H1 (cell line): ENCODE measurements around the gene PPP2R3C. TPM values are rescaled to one million over a fixed set of nuclear protein-coding genes. Genes with fewer than 3 reads are reported as not detected.

Source experiments
- polyA plus RNA-seq, 7 experiments: library from polyadenylated mRNA; depleted of rRNA in 3 of 7; stranded (reverse) in 5 of 7; unstranded in 2 of 7; fragments of >200 nt in 5 of 7; fragments of 200-250 nt in 2 of 7; gene quantifications; 1 replicate in 5 of 7; 2 replicates in 1 of 7; 4 replicates in 1 of 7; pipeline versions ENCODE4 v1.2.1 to v1.2.3, GENCODE V29; 2011 to 2013; ENCODE audit warnings: missing spikeins in 2 of 7, mixed read lengths in 2 of 7
- total RNA-seq: library from RNA; stranded (reverse); fragmentation: NEBNext Ultra II Directional; extraction: Animal tissue kit (Norgen Biotek cat#: 25700); gene quantifications from 2 replicates; pipeline ENCODE4 v1.2.1, GENCODE V29; 2021
- TF ChIP-seq, protein P1 (sequence below): fragments of 300-600 bp; sonication (generic); IDR thresholded peaks from 2 replicates; pipeline ENCODE4 v1.7.1; 2012; ENCODE audit warnings: low read length, moderate library complexity, mild to moderate bottlenecking, inconsistent platforms; ENCODE audit not compliant: insufficient replicate concordance

The PPP2R3C gene
- total and polyA plus RNA-seq, 2 of the 8 experiments (the other 6 are each of a cell fraction or from before 2014, with no cell fraction given) = 7.1 to 26.7 TPM

GRCh38 chr14:35124127-35124526, 2.3 kb upstream of the PPP2R3C start (continued):
- TF ChIP-seq, protein P1, sequence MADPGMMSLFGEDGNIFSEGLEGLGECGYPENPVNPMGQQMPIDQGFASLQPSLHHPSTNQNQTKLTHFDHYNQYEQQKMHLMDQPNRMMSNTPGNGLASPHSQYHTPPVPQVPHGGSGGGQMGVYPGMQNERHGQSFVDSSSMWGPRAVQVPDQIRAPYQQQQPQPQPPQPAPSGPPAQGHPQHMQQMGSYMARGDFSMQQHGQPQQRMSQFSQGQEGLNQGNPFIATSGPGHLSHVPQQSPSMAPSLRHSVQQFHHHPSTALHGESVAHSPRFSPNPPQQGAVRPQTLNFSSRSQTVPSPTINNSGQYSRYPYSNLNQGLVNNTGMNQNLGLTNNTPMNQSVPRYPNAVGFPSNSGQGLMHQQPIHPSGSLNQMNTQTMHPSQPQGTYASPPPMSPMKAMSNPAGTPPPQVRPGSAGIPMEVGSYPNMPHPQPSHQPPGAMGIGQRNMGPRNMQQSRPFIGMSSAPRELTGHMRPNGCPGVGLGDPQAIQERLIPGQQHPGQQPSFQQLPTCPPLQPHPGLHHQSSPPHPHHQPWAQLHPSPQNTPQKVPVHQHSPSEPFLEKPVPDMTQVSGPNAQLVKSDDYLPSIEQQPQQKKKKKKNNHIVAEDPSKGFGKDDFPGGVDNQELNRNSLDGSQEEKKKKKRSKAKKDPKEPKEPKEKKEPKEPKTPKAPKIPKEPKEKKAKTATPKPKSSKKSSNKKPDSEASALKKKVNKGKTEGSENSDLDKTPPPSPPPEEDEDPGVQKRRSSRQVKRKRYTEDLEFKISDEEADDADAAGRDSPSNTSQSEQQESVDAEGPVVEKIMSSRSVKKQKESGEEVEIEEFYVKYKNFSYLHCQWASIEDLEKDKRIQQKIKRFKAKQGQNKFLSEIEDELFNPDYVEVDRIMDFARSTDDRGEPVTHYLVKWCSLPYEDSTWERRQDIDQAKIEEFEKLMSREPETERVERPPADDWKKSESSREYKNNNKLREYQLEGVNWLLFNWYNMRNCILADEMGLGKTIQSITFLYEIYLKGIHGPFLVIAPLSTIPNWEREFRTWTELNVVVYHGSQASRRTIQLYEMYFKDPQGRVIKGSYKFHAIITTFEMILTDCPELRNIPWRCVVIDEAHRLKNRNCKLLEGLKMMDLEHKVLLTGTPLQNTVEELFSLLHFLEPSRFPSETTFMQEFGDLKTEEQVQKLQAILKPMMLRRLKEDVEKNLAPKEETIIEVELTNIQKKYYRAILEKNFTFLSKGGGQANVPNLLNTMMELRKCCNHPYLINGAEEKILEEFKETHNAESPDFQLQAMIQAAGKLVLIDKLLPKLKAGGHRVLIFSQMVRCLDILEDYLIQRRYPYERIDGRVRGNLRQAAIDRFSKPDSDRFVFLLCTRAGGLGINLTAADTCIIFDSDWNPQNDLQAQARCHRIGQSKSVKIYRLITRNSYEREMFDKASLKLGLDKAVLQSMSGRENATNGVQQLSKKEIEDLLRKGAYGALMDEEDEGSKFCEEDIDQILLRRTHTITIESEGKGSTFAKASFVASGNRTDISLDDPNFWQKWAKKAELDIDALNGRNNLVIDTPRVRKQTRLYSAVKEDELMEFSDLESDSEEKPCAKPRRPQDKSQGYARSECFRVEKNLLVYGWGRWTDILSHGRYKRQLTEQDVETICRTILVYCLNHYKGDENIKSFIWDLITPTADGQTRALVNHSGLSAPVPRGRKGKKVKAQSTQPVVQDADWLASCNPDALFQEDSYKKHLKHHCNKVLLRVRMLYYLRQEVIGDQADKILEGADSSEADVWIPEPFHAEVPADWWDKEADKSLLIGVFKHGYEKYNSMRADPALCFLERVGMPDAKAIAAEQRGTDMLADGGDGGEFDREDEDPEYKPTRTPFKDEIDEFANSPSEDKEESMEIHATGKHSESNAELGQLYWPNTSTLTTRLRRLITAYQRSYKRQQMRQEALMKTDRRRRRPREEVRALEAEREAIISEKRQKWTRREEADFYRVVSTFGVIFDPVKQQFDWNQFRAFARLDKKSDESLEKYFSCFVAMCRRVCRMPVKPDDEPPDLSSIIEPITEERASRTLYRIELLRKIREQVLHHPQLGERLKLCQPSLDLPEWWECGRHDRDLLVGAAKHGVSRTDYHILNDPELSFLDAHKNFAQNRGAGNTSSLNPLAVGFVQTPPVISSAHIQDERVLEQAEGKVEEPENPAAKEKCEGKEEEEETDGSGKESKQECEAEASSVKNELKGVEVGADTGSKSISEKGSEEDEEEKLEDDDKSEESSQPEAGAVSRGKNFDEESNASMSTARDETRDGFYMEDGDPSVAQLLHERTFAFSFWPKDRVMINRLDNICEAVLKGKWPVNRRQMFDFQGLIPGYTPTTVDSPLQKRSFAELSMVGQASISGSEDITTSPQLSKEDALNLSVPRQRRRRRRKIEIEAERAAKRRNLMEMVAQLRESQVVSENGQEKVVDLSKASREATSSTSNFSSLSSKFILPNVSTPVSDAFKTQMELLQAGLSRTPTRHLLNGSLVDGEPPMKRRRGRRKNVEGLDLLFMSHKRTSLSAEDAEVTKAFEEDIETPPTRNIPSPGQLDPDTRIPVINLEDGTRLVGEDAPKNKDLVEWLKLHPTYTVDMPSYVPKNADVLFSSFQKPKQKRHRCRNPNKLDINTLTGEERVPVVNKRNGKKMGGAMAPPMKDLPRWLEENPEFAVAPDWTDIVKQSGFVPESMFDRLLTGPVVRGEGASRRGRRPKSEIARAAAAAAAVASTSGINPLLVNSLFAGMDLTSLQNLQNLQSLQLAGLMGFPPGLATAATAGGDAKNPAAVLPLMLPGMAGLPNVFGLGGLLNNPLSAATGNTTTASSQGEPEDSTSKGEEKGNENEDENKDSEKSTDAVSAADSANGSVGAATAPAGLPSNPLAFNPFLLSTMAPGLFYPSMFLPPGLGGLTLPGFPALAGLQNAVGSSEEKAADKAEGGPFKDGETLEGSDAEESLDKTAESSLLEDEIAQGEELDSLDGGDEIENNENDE = no peak
